EH (cell line): ENCODE measurements around the gene GPR161.

Experiments used
- DNase-seq: peaks from one replicate; pipeline ENCODE4 v3.0.0-alpha.2; 2015; ENCODE audit warnings: low read depth

The GPR161 gene

GRCh38 chr1:168031627-168032026 lies 105.1 kb downstream of the GPR161 start:
- no peak for DNase-seq

- no peak for DNase-seq
Measured at GRCh38 chr1:168031198-168031597, 105.5 kb downstream of the GPR161 start.
